ENCODE measurements around the gene RADX. TPM values are rescaled to one million over a fixed set of nuclear protein-coding genes. Genes with fewer than 3 reads are reported as not detected.

The RADX gene
- total RNA-seq, 1 experiment from 2014 or later = 0.18 TPM

GRCh38 chrX:106581856-106582255 lies 29.9 kb upstream of the RADX start:
- TF ChIP-seq EZH2phosphoT487 (IDR thresholded peaks at IDR 0.05; ENCODE audit: borderline replicate concordance, low read length) = no peak
- TF ChIP-seq CTCF (conservative IDR thresholded peaks at IDR 0.05; ENCODE audit: low read depth, low read length) = no peak
- TF ChIP-seq EZH2 (IDR thresholded peaks at IDR 0.05; ENCODE audit: low read length, unreplicated experiment) = no peak
- intact Hi-C loops (cut with micrococcal nuclease) = no loop called here
- BruUV-seq (replicated peaks) = no TSS peak
- no peaks in the 10 kb centered on the region for H3K36me3 ChIP-seq (ENCODE audit: low read depth, low read length)
- CTCF ChIA-PET = no interaction called here
- H3K4me2 ChIP-seq (ENCODE audit: low read length) = no peak overlapping the region
- no peak overlapping the region for H3K27ac ChIP-seq (ENCODE audit: low read length)
- no peaks in the 10 kb centered on the region for H4K20me1 ChIP-seq (ENCODE audit: low read length)
- no peaks in the 10 kb centered on the region for H3K27me3 ChIP-seq (ENCODE audit: low read length)
- H3F3A ChIP-seq (ENCODE audit: low read length, unreplicated experiment) = no peaks in the 10 kb centered on the region
- H3K79me2 ChIP-seq (ENCODE audit: low read length) = no peaks in the 10 kb centered on the region
- DNase-seq (no peak), ATAC-seq (no peak)
- H3K9me2 ChIP-seq (replicated peaks; ENCODE audit: low read length) = no peaks in the 10 kb centered on the region
- H3K9ac ChIP-seq (ENCODE audit: low read length) = no peak overlapping the region
- H2AFZ ChIP-seq (ENCODE audit: low read length) = no peak overlapping the region
- H3K9me3 ChIP-seq (ENCODE audit: low read length) = no peaks in the 10 kb centered on the region
- POLR2A ChIA-PET (ENCODE audit: unreplicated experiment) = no interaction called here
- no peak overlapping the region for H3K4me3 ChIP-seq (ENCODE audit: low read length)
- no peaks in the 10 kb centered on the region for H3K4me1 ChIP-seq (ENCODE audit: insufficient read depth, low read length)

GRCh38 chrX:106585478-106585877 lies 26.3 kb upstream of the RADX start:
- Histone ChIP-seq H3F3A (ENCODE audit: low read length, unreplicated experiment) (no peaks in the 10 kb centered on the region), H4K20me1 (ENCODE audit: low read length) (no peaks in the 10 kb centered on the region), H3K36me3 (ENCODE audit: low read depth, low read length) (no peaks in the 10 kb centered on the region), H3K4me1 (ENCODE audit: insufficient read depth, low read length) (no peaks in the 10 kb centered on the region), H3K9me3 (ENCODE audit: low read length) (no peaks in the 10 kb centered on the region), H2AFZ (ENCODE audit: low read length) (no peak overlapping the region), H3K27ac (ENCODE audit: low read length) (no peak overlapping the region), H3K27me3 (ENCODE audit: low read length) (no peaks in the 10 kb centered on the region), H3K79me2 (ENCODE audit: low read length) (no peaks in the 10 kb centered on the region), H3K4me3 (ENCODE audit: low read length) (no peak overlapping the region), H3K9ac (ENCODE audit: low read length) (no peak overlapping the region), H3K4me2 (ENCODE audit: low read length) (no peak overlapping the region), H3K9me2 (replicated peaks; ENCODE audit: low read length) (no peaks in the 10 kb centered on the region)
- BruUV-seq (replicated peaks) = no TSS peak
- ATAC-seq = no peak
- DNase-seq = no peak
- POLR2A ChIA-PET (ENCODE audit: unreplicated experiment) = no interaction called here
- no peak for TF ChIP-seq EZH2 (IDR thresholded peaks at IDR 0.05; ENCODE audit: low read length, unreplicated experiment)
- no peak for TF ChIP-seq EZH2phosphoT487 (IDR thresholded peaks at IDR 0.05; ENCODE audit: borderline replicate concordance, low read length)
- no peak for TF ChIP-seq CTCF (conservative IDR thresholded peaks at IDR 0.05; ENCODE audit: low read depth, low read length)
- CTCF ChIA-PET = no interaction called here
- intact Hi-C loops (cut with micrococcal nuclease) = no loop called here

- H3K4me2 ChIP-seq (ENCODE audit: low read length) = no peak overlapping the region
- CTCF ChIA-PET = no interaction called here
- H3K4me1 ChIP-seq (ENCODE audit: insufficient read depth, low read length) = no peaks in the 10 kb centered on the region
- no TSS peak for BruUV-seq (replicated peaks)
- ATAC-seq (no peak), DNase-seq (no peak)
- no peaks in the 10 kb centered on the region for H3K9me3 ChIP-seq (ENCODE audit: low read length)
- H3K9me2 ChIP-seq (replicated peaks; ENCODE audit: low read length) = no peaks in the 10 kb centered on the region
- H3K27ac ChIP-seq (ENCODE audit: low read length) = no peak overlapping the region
- no peaks in the 10 kb centered on the region for H4K20me1 ChIP-seq (ENCODE audit: low read length)
- no peaks in the 10 kb centered on the region for H3F3A ChIP-seq (ENCODE audit: low read length, unreplicated experiment)
- H3K79me2 ChIP-seq (ENCODE audit: low read length) = no peaks in the 10 kb centered on the region
- intact Hi-C loops (cut with micrococcal nuclease) = no loop called here
- no peak overlapping the region for H3K9ac ChIP-seq (ENCODE audit: low read length)
- H3K27me3 ChIP-seq (ENCODE audit: low read length) = no peaks in the 10 kb centered on the region
- POLR2A ChIA-PET (ENCODE audit: unreplicated experiment) = no interaction called here
- H2AFZ ChIP-seq (ENCODE audit: low read length) = no peak overlapping the region
- no peak overlapping the region for H3K4me3 ChIP-seq (ENCODE audit: low read length)
- TF ChIP-seq CTCF (conservative IDR thresholded peaks at IDR 0.05; ENCODE audit: low read depth, low read length) (no peak), EZH2phosphoT487 (IDR thresholded peaks at IDR 0.05; ENCODE audit: borderline replicate concordance, low read length) (no peak), EZH2 (IDR thresholded peaks at IDR 0.05; ENCODE audit: low read length, unreplicated experiment) (no peak)
- H3K36me3 ChIP-seq (ENCODE audit: low read depth, low read length) = no peaks in the 10 kb centered on the region
Observed at GRCh38 chrX:106588801-106589200, 23.0 kb upstream of the RADX start.
